Neuronal stem cell (in vitro differentiated cells): Measurements from ENCODE around the gene KCTD5.

ENCODE experiments used
- DNase-seq: peaks from one replicate; pipeline ENCODE4 v3.0.0-alpha.2; 2013; ENCODE audit warnings: low spot score
- H2AFZ ChIP-seq: one replicate; pipeline ENCODE4 v1.6.1; 2013; ENCODE audit warnings: mild to moderate bottlenecking, low read length, inconsistent platforms
- H2AK5ac ChIP-seq: 2 replicates; pipeline ENCODE4 v1.6.1; 2013; ENCODE audit warnings: low read depth, mild to moderate bottlenecking, inconsistent platforms, low read length, moderate library complexity, mixed read lengths
- H2BK120ac ChIP-seq: 2 replicates; pipeline ENCODE4 v1.6.1; 2013; ENCODE audit warnings: low read depth, mild to moderate bottlenecking, inconsistent platforms, low read length, moderate library complexity, mixed read lengths
- H2BK12ac ChIP-seq: one replicate; pipeline ENCODE4 v1.6.1; 2013; ENCODE audit warnings: low read length, inconsistent platforms
- H2BK15ac ChIP-seq: 2 replicates; pipeline ENCODE4 v1.6.1; 2013; ENCODE audit warnings: mild to moderate bottlenecking, low read length, inconsistent platforms, mixed read lengths
- H2BK5ac ChIP-seq: one replicate; pipeline ENCODE4 v1.6.1; 2013; ENCODE audit warnings: inconsistent platforms, mild to moderate bottlenecking, low read length, moderate library complexity
- H3K14ac ChIP-seq: one replicate; pipeline ENCODE4 v1.6.1; 2013; ENCODE audit warnings: low read length, inconsistent platforms
- H3K18ac ChIP-seq: 2 replicates; pipeline ENCODE4 v1.6.1; 2013; ENCODE audit warnings: low read length, inconsistent platforms
- H3K23ac ChIP-seq: 2 replicates; pipeline ENCODE4 v1.6.1; 2013; ENCODE audit warnings: low read depth, mild to moderate bottlenecking, mixed read lengths, low read length, inconsistent platforms; ENCODE audit not compliant: poor library complexity
- H3K27ac ChIP-seq: replicated peaks from 3 replicates; pipeline ENCODE4 v1.5.1; 2013; ENCODE audit warnings: low read length, inconsistent platforms
- H3K27me3 ChIP-seq, 3 experiments: 2 replicates each; pipeline ENCODE4 v1.6.1; 2013; ENCODE audit warnings: low read length in 3 of 3, mild to moderate bottlenecking in 2 of 3, inconsistent platforms in 1 of 3, low read depth in 1 of 3, mixed read lengths in 1 of 3, moderate library complexity in 1 of 3; ENCODE audit not compliant: control insufficient read depth in 3 of 3, insufficient read depth in 3 of 3
- H3K36me3 ChIP-seq, 2 donors: replicated peaks in 1 of 2; 2 replicates each; pipeline ENCODE4 v1.6.1; 2013; ENCODE audit warnings: low read length in 2 of 2; ENCODE audit not compliant: control insufficient read depth in 2 of 2, insufficient read depth in 2 of 2
- H3K4ac ChIP-seq: 2 replicates; pipeline ENCODE4 v1.6.1; 2013; ENCODE audit warnings: inconsistent platforms, mild to moderate bottlenecking, low read length, moderate library complexity
- H3K4me1 ChIP-seq, 2 donors: 1 replicate in 1 of 2; 2 replicates in 1 of 2; pipeline ENCODE4 v1.6.1; 2013; ENCODE audit warnings: low read length in 2 of 2, low read depth in 1 of 2; ENCODE audit not compliant: control insufficient read depth in 2 of 2, insufficient read depth in 1 of 2
- H3K4me2 ChIP-seq: one replicate; pipeline ENCODE4 v1.6.1; 2013; ENCODE audit warnings: mild to moderate bottlenecking, low read length, inconsistent platforms; ENCODE audit not compliant: insufficient read depth, poor library complexity, severe bottlenecking
- H3K4me3 ChIP-seq, 2 donors: 2 replicates each; pipeline ENCODE4 v1.5.1; 2013; ENCODE audit warnings: low read length in 2 of 2, mild to moderate bottlenecking in 2 of 2, inconsistent platforms in 1 of 2, moderate library complexity in 1 of 2
- H3K79me1 ChIP-seq: one replicate; pipeline ENCODE4 v1.6.1; 2013; ENCODE audit warnings: low read depth, mild to moderate bottlenecking, inconsistent platforms, low read length, moderate library complexity
- H3K9ac ChIP-seq: one replicate; pipeline ENCODE4 v1.6.1; 2013; ENCODE audit warnings: mild to moderate bottlenecking, low read depth, low read length, inconsistent platforms; ENCODE audit not compliant: poor library complexity
- H3K9me3 ChIP-seq, 2 donors: replicated peaks in 1 of 2; 2 replicates each; pipeline versions ENCODE3 to v1.6.1; 2013; ENCODE audit warnings: low read length in 2 of 2, mild to moderate bottlenecking in 2 of 2, inconsistent platforms in 1 of 2, low read depth in 1 of 2, mixed read lengths in 1 of 2, moderate library complexity in 1 of 2; ENCODE audit not compliant: control insufficient read depth in 2 of 2, insufficient read depth in 1 of 2
- H4K8ac ChIP-seq: one replicate; pipeline ENCODE4 v1.6.1; 2013; ENCODE audit warnings: low read depth, mild to moderate bottlenecking, inconsistent platforms, low read length, moderate library complexity
- H4K91ac ChIP-seq: one replicate; pipeline ENCODE4 v1.6.1; 2013; ENCODE audit warnings: low read length, low read depth, mild to moderate bottlenecking, inconsistent platforms; ENCODE audit not compliant: poor library complexity
- WGBS, 2 donors: extraction: QIAGEN DNeasy Blood & Tissue Kit; methylation state at CpG; one replicate each; pipeline ENCODE4 v1.1.7; 2013; ENCODE audit warnings: missing lambda C conversion rate in 2 of 2, mixed read lengths in 1 of 2; ENCODE audit not compliant: insufficient read length in 2 of 2, insufficient replicate concordance in 1 of 2; ENCODE audit errors: extremely low coverage in 2 of 2; 5-methylcytosine and 5-hydroxymethylcytosine counted together

Gene KCTD5

GRCh38 chr16:2697401-2697948, 15.2 kb downstream of the KCTD5 start:
- H3K27me3 ChIP-seq, result no peaks in the 10 kb centered on the region
- H3K4me2 ChIP-seq, result no peak overlapping the region
- no peak overlapping the region for H3K9ac ChIP-seq

GRCh38 chr16:2698103-2698870, 16.0 kb downstream of the KCTD5 start:
- Histone ChIP-seq H3K4me1 (peaks cover 2 to 4% of the 10 kb centered on the region in 2 donors), H3K9me3 (no peaks in the 10 kb centered on the region), H4K8ac (no peak overlapping the region), H3K27ac (no peak overlapping the region), H3K9ac (no peak overlapping the region), H3K36me3 (peaks cover 27 to 63% of the 10 kb centered on the region in 2 donors), H2AFZ (no peak overlapping the region), H3K27me3 (no peaks in the 10 kb centered on the region), H3K4me2 (no peak overlapping the region), H2BK15ac (no peak overlapping the region), H2AK5ac (no peak overlapping the region), H2BK12ac (no peak overlapping the region), H3K18ac (no peak overlapping the region), H3K79me1 (peaks cover 11% of the 10 kb centered on the region), H3K4ac (no peak overlapping the region), H4K91ac (no peak overlapping the region), H3K14ac (peak overlapping the region; percentile 82), H3K23ac (no peak overlapping the region), H2BK120ac (no peak overlapping the region), H2BK5ac (no peak overlapping the region), H3K4me3 (no peak overlapping the region)
- no peak for DNase-seq
- no CpG with 5 or more reads among the region's 28 CpGs for WGBS, 2 donors

More at GRCh38 chr16:2697401-2697948, 15.2 kb downstream of the KCTD5 start:
- H3K14ac ChIP-seq, result no peak overlapping the region
- no peak overlapping the region for H2BK15ac ChIP-seq
- H2AFZ ChIP-seq, result no peak overlapping the region
- H3K23ac ChIP-seq, result no peak overlapping the region
- H3K27ac ChIP-seq, result no peak overlapping the region
- peaks cover 23 to 55% of the 10 kb centered on the region in 2 donors for H3K36me3 ChIP-seq
- H3K4ac ChIP-seq, result no peak overlapping the region
- no peaks in the 10 kb centered on the region for H3K9me3 ChIP-seq
- no peak overlapping the region for H2BK12ac ChIP-seq
- no peak overlapping the region for H3K4me3 ChIP-seq
- H3K79me1 ChIP-seq, result peaks cover 16% of the 10 kb centered on the region
- no peak overlapping the region for H2AK5ac ChIP-seq
- peaks cover 5 to 6% of the 10 kb centered on the region in 2 donors for H3K4me1 ChIP-seq
- H2BK120ac ChIP-seq, result no peak overlapping the region
- H2BK5ac ChIP-seq, result no peak overlapping the region
- WGBS, 2 donors, result no CpG with 5 or more reads among the region's 17 CpGs
- no peak for DNase-seq
- H4K91ac ChIP-seq, result no peak overlapping the region
- H3K18ac ChIP-seq, result no peak overlapping the region
- no peak overlapping the region for H4K8ac ChIP-seq

- peaks cover 28 to 67% of the 10 kb centered on the region in 2 donors for H3K36me3 ChIP-seq
Observed at GRCh38 chr16:2698965-2699750, 16.8 kb downstream of the KCTD5 start.

More at GRCh38 chr16:2698965-2699750, 16.8 kb downstream of the KCTD5 start:
- H3K4me1 ChIP-seq, result peaks cover 0 to 2% of the 10 kb centered on the region in 2 donors
- H3K18ac ChIP-seq, result no peak overlapping the region
- no peak overlapping the region for H2AK5ac ChIP-seq
- no peak overlapping the region for H3K4ac ChIP-seq
- no peak overlapping the region for H3K9ac ChIP-seq
- DNase-seq, result no peak
- H3K79me1 ChIP-seq, result peaks cover 11% of the 10 kb centered on the region
- no peak overlapping the region for H4K8ac ChIP-seq
- WGBS, 2 donors, result no CpG with 5 or more reads among the region's 32 CpGs
- peak overlapping the region; percentile 82 for H3K14ac ChIP-seq
- H4K91ac ChIP-seq, result no peak overlapping the region
- no peak overlapping the region for H2BK15ac ChIP-seq
- H3K9me3 ChIP-seq, result no peaks in the 10 kb centered on the region
- no peak overlapping the region for H3K27ac ChIP-seq
- no peak overlapping the region for H3K4me2 ChIP-seq
- H3K23ac ChIP-seq, result no peak overlapping the region
- H2BK12ac ChIP-seq, result peak overlapping the region; percentile 58
- H3K4me3 ChIP-seq, result no peak overlapping the region
- peak overlapping the region; percentile 39 for H2BK5ac ChIP-seq
- H2BK120ac ChIP-seq, result no peak overlapping the region
- H2AFZ ChIP-seq, result no peak overlapping the region
- H3K27me3 ChIP-seq, result no peaks in the 10 kb centered on the region
